K562 (cell line): ENCODE results near the gene ZDHHC18. TPM values are rescaled to one million over a fixed set of nuclear protein-coding genes. Genes with fewer than 3 reads are reported as not detected.

Source experiments
- DEAF1 ChIP-seq: fragments of 450-650 bp; formaldehyde crosslinking; IDR thresholded peaks from 2 replicates; pipeline ENCODE4 v1.4.0; 2020; ENCODE audit warnings: mild to moderate bottlenecking, moderate library complexity
- ELF4 ChIP-seq: fragments of 450-650 bp; formaldehyde crosslinking; IDR thresholded peaks from 2 replicates; pipeline ENCODE4 v1.4.0; 2022; ENCODE audit warnings: missing genetic modification characterization
- MYNN ChIP-seq, 2 experiments: sonication (generic); formaldehyde crosslinking in 1 of 2; IDR thresholded peaks; 2 replicates each; pipeline versions ENCODE4 v1.5.0 to v1.6.1; 2016 to 2020; ENCODE audit warnings: antibody characterized with exemption in 1 of 2, missing genetic modification reagents in 1 of 2
- NFIC ChIP-seq: fragments of 450-650 bp; IDR thresholded peaks from 2 replicates; pipeline ENCODE4 v1.6.1; 2017; ENCODE audit warnings: mild to moderate bottlenecking, inconsistent platforms
- NR3C1 ChIP-seq: sonication (generic); formaldehyde crosslinking; IDR thresholded peaks from 2 replicates; pipeline ENCODE4 v1.8.1; 2022; ENCODE audit warnings: missing genetic modification reagents
- NUFIP1 ChIP-seq: fragments of 450-650 bp; IDR thresholded peaks from 2 replicates; pipeline ENCODE4 v1.6.1; 2018; ENCODE audit not compliant: partially characterized antibody
- POLR2AphosphoS5 ChIP-seq: IDR thresholded peaks from 2 replicates; pipeline ENCODE4 v1.6.1; 2011; ENCODE audit warnings: mild to moderate bottlenecking, low read depth, low read length, moderate library complexity; ENCODE audit not compliant: control insufficient read depth, insufficient read depth
- PRMT5 ChIP-seq: sonication (generic); formaldehyde crosslinking; IDR thresholded peaks from 2 replicates; pipeline ENCODE4 v1.5.0; 2020; ENCODE audit warnings: missing genetic modification reagents
- RBM14 ChIP-seq: fragments of 200-400 bp; formaldehyde crosslinking; IDR thresholded peaks from 2 replicates; pipeline ENCODE4 v1.6.1; 2018; ENCODE audit warnings: low read depth, mild to moderate bottlenecking, low read length, moderate library complexity, borderline replicate concordance; ENCODE audit not compliant: insufficient read depth
- RCOR1 ChIP-seq, 2 experiments: IDR thresholded peaks; 2 replicates each; pipeline ENCODE4 v1.6.1; 2012; ENCODE audit warnings: low read depth in 2 of 2, low read length in 2 of 2, borderline replicate concordance in 1 of 2, improper control_type of control experiment in 1 of 2
- RFX7 ChIP-seq: fragments of 250-450 bp; sonication (Bioruptor Pico); IDR thresholded peaks from 2 replicates; pipeline ENCODE4 v1.5.1; 2021; ENCODE audit warnings: mild to moderate bottlenecking
- RHOXF2B ChIP-seq: fragments of 250-450 bp; sonication (Bioruptor Pico); conservative IDR thresholded peaks from 2 replicates; pipeline ENCODE4 v1.5.1; 2021
- TCF7 ChIP-seq: sonication (generic); IDR thresholded peaks from 2 replicates; pipeline ENCODE4 v1.6.1; 2016; ENCODE audit warnings: antibody characterized with exemption, borderline replicate concordance
- VEZF1 ChIP-seq: fragments of 200-800 bp; sonication (Bioruptor generic); IDR thresholded peaks from 2 replicates; pipeline ENCODE4 v1.6.1; 2017; ENCODE audit warnings: missing genetic modification characterization, missing compliant biosample characterization
- ZNF253 ChIP-seq: fragments of 250-450 bp; sonication (Bioruptor Pico); conservative IDR thresholded peaks from 2 replicates; pipeline ENCODE4 v1.6.1; 2021; ENCODE audit warnings: mild to moderate bottlenecking
- polyA plus RNA-seq, 8 experiments: library from polyadenylated mRNA; depleted of rRNA in 4 of 8; stranded (reverse) in 5 of 8; unstranded in 3 of 8; fragments of >200 nt; fragmentation: Nextera tagmentation in 2 of 8; fragmentation: Illumina TruSeq in 1 of 8; extraction: Ambion mirVana in 2 of 8; extraction: Trizol in 1 of 8; gene quantifications; 2 replicates each; pipeline versions ENCODE4 v1.2.1 to v1.2.3, GENCODE V29; 2011 to 2014; ENCODE audit warnings: inconsistent platforms in 1 of 8, missing spikeins in 1 of 8
- total RNA-seq, 7 experiments: library from RNA; depleted of rRNA in 6 of 7; stranded (reverse); fragments of >200 nt in 6 of 7; fragmentation: Illumina TruSeq in 2 of 7; extraction: Trizol in 2 of 7; gene quantifications; 2 replicates each; pipeline versions ENCODE4 v1.2.1 to v1.2.3, GENCODE V29; 2011 to 2021; ENCODE audit warnings: low replicate concordance in 1 of 7
- TF ChIP-seq, protein P1 (sequence below): fragments of 250-450 bp; sonication (Bioruptor Pico); IDR thresholded peaks from 2 replicates; pipeline ENCODE4 v1.4.0; 2020; ENCODE audit warnings: mild to moderate bottlenecking
- TF ChIP-seq, protein P2 (sequence below): sonication (generic); formaldehyde crosslinking; IDR thresholded peaks from 2 replicates; pipeline ENCODE4 v1.8.1; 2023; ENCODE audit warnings: mild to moderate bottlenecking, missing genetic modification reagents
- TF ChIP-seq, protein P3 (sequence below): fragments of 450-650 bp; formaldehyde crosslinking; IDR thresholded peaks from 2 replicates; pipeline ENCODE4 v1.4.0; 2022; ENCODE audit warnings: missing genetic modification characterization

ZDHHC18 gene
- total and polyA plus RNA-seq, 9 of the 15 experiments (the other 6 are each of a cell fraction or from before 2014, with no cell fraction given): 0.42 to 35.6 (median 15.8) TPM

DNA sequence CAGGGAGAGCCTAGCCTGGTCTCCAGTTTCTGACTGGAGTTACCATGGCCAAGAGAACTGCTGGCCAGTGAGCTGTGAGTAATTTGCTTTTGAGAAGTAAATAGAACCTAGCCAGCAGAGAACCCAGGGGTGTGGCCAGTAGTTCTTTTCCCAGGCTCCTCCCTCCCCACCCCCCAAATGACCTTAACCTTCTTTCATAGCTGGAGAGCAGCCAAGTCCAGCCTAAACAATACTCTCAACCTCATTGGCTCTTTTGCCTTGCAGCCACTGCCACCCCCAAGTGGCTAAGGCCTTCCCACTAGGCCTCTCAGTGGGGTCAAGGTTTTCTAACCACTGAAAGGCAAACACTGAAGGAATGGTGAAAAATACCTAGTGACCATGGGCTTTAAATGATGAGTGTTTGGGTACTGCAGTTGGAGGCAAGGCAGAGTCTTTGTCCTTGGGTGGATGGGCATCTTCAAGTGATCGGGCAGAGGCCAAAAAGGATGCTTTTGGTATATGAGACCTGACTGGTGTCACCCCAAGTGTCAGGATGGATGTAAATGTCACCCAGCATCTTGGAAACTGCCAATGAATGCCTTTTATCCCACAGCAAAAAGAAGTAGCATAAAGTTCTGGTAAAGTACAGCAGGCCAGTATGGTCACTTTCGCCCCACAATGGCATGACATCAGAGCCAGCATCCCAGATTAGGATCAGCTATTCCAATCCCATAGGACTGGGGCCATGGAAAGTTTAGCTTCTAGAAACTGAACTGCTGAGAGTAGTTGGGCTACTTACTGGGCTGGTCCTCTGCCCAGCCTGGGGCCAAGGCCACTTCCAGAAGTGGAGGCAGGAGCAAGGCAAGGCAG is 42.2 kb upstream of the ZDHHC18 start (continued):
- TF ChIP-seq DEAF1: no peak
- TF ChIP-seq NFIC: peak; percentile 98
- TF ChIP-seq, protein P1, sequence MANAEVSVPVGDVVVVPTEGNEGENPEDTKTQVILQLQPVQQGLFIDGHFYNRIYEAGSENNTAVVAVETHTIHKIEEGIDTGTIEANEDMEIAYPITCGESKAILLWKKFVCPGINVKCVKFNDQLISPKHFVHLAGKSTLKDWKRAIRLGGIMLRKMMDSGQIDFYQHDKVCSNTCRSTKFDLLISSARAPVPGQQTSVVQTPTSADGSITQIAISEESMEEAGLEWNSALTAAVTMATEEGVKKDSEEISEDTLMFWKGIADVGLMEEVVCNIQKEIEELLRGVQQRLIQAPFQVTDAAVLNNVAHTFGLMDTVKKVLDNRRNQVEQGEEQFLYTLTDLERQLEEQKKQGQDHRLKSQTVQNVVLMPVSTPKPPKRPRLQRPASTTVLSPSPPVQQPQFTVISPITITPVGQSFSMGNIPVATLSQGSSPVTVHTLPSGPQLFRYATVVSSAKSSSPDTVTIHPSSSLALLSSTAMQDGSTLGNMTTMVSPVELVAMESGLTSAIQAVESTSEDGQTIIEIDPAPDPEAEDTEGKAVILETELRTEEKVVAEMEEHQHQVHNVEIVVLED (CRISPR knock-in tag): no peak
- no peak for TF ChIP-seq PRMT5 (CRISPR knock-in tag)
- no peak for TF ChIP-seq NR3C1
- TF ChIP-seq, protein P2, sequence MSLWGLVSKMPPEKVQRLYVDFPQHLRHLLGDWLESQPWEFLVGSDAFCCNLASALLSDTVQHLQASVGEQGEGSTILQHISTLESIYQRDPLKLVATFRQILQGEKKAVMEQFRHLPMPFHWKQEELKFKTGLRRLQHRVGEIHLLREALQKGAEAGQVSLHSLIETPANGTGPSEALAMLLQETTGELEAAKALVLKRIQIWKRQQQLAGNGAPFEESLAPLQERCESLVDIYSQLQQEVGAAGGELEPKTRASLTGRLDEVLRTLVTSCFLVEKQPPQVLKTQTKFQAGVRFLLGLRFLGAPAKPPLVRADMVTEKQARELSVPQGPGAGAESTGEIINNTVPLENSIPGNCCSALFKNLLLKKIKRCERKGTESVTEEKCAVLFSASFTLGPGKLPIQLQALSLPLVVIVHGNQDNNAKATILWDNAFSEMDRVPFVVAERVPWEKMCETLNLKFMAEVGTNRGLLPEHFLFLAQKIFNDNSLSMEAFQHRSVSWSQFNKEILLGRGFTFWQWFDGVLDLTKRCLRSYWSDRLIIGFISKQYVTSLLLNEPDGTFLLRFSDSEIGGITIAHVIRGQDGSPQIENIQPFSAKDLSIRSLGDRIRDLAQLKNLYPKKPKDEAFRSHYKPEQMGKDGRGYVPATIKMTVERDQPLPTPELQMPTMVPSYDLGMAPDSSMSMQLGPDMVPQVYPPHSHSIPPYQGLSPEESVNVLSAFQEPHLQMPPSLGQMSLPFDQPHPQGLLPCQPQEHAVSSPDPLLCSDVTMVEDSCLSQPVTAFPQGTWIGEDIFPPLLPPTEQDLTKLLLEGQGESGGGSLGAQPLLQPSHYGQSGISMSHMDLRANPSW: peak; percentile 75
- TF ChIP-seq NUFIP1: no peak
- no peak for TF ChIP-seq RBM14
- TF ChIP-seq RFX7 (CRISPR knock-in tag): 0 out of 2 replicates have a peak, but pooled peaks have one; percentile 5
- no peak for TF ChIP-seq ELF4 (CRISPR knock-in tag)
- TF ChIP-seq, protein P3, sequence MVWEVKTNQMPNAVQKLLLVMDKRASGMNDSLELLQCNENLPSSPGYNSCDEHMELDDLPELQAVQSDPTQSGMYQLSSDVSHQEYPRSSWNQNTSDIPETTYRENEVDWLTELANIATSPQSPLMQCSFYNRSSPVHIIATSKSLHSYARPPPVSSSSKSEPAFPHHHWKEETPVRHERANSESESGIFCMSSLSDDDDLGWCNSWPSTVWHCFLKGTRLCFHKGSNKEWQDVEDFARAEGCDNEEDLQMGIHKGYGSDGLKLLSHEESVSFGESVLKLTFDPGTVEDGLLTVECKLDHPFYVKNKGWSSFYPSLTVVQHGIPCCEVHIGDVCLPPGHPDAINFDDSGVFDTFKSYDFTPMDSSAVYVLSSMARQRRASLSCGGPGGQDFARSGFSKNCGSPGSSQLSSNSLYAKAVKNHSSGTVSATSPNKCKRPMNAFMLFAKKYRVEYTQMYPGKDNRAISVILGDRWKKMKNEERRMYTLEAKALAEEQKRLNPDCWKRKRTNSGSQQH (CRISPR knock-in tag): peak; percentile 54; the same call in 1 of the 2 replicates
- TF ChIP-seq RCOR1 (IDR thresholded peaks at IDR 0.05; ENCODE audit: borderline replicate concordance in 1 of 2, low read depth in 2 of 2, low read length in 2 of 2): peak in 1 of 2 experiments; percentile 60; a peak in 1 of 4 replicates
- peak; percentile 60; the same call in 1 of the 2 replicates for TF ChIP-seq MYNN (IDR thresholded peaks at IDR 0.05)
- TF ChIP-seq MYNN (CRISPR knock-in tag; IDR thresholded peaks at IDR 0.05): no peak
- TF ChIP-seq RHOXF2B (CRISPR knock-in tag): peak; percentile 50; the same call in 1 of the 2 replicates
- no peak for TF ChIP-seq TCF7
- TF ChIP-seq ZNF253 (CRISPR knock-in tag): no peak
- peak; percentile 81 for TF ChIP-seq VEZF1 (CRISPR knock-in tag)
- TF ChIP-seq POLR2AphosphoS5: peak; percentile 65
